Neuronal stem cell (in vitro differentiated cells): ENCODE data around the gene ADISSP.

Experiments
- DNase-seq: peaks from one replicate; pipeline ENCODE4 v3.0.0-alpha.2; 2013; ENCODE audit warnings: low spot score
- H2AFZ ChIP-seq: one replicate; pipeline ENCODE4 v1.6.1; 2013; ENCODE audit warnings: mild to moderate bottlenecking, low read length, inconsistent platforms
- H2AK5ac ChIP-seq: 2 replicates; pipeline ENCODE4 v1.6.1; 2013; ENCODE audit warnings: low read depth, mild to moderate bottlenecking, inconsistent platforms, low read length, moderate library complexity, mixed read lengths
- H2BK120ac ChIP-seq: 2 replicates; pipeline ENCODE4 v1.6.1; 2013; ENCODE audit warnings: low read depth, mild to moderate bottlenecking, inconsistent platforms, low read length, moderate library complexity, mixed read lengths
- H2BK12ac ChIP-seq: one replicate; pipeline ENCODE4 v1.6.1; 2013; ENCODE audit warnings: low read length, inconsistent platforms
- H2BK15ac ChIP-seq: 2 replicates; pipeline ENCODE4 v1.6.1; 2013; ENCODE audit warnings: mild to moderate bottlenecking, low read length, inconsistent platforms, mixed read lengths
- H2BK5ac ChIP-seq: one replicate; pipeline ENCODE4 v1.6.1; 2013; ENCODE audit warnings: inconsistent platforms, mild to moderate bottlenecking, low read length, moderate library complexity
- H3K14ac ChIP-seq: one replicate; pipeline ENCODE4 v1.6.1; 2013; ENCODE audit warnings: low read length, inconsistent platforms
- H3K18ac ChIP-seq: 2 replicates; pipeline ENCODE4 v1.6.1; 2013; ENCODE audit warnings: low read length, inconsistent platforms
- H3K23ac ChIP-seq: 2 replicates; pipeline ENCODE4 v1.6.1; 2013; ENCODE audit warnings: low read depth, mild to moderate bottlenecking, mixed read lengths, low read length, inconsistent platforms; ENCODE audit not compliant: poor library complexity
- H3K27ac ChIP-seq: replicated peaks from 3 replicates; pipeline ENCODE4 v1.5.1; 2013; ENCODE audit warnings: low read length, inconsistent platforms
- H3K27me3 ChIP-seq, 3 experiments: 2 replicates each; pipeline ENCODE4 v1.6.1; 2013; ENCODE audit warnings: low read length in 3 of 3, mild to moderate bottlenecking in 2 of 3, inconsistent platforms in 1 of 3, low read depth in 1 of 3, mixed read lengths in 1 of 3, moderate library complexity in 1 of 3; ENCODE audit not compliant: control insufficient read depth in 3 of 3, insufficient read depth in 3 of 3
- H3K36me3 ChIP-seq, 2 donors: replicated peaks in 1 of 2; 2 replicates each; pipeline ENCODE4 v1.6.1; 2013; ENCODE audit warnings: low read length in 2 of 2; ENCODE audit not compliant: control insufficient read depth in 2 of 2, insufficient read depth in 2 of 2
- H3K4ac ChIP-seq: 2 replicates; pipeline ENCODE4 v1.6.1; 2013; ENCODE audit warnings: inconsistent platforms, mild to moderate bottlenecking, low read length, moderate library complexity
- H3K4me1 ChIP-seq, 2 donors: 1 replicate in 1 of 2; 2 replicates in 1 of 2; pipeline ENCODE4 v1.6.1; 2013; ENCODE audit warnings: low read length in 2 of 2, low read depth in 1 of 2; ENCODE audit not compliant: control insufficient read depth in 2 of 2, insufficient read depth in 1 of 2
- H3K4me2 ChIP-seq: one replicate; pipeline ENCODE4 v1.6.1; 2013; ENCODE audit warnings: mild to moderate bottlenecking, low read length, inconsistent platforms; ENCODE audit not compliant: insufficient read depth, poor library complexity, severe bottlenecking
- H3K4me3 ChIP-seq, 2 donors: 2 replicates each; pipeline ENCODE4 v1.5.1; 2013; ENCODE audit warnings: low read length in 2 of 2, mild to moderate bottlenecking in 2 of 2, inconsistent platforms in 1 of 2, moderate library complexity in 1 of 2
- H3K79me1 ChIP-seq: one replicate; pipeline ENCODE4 v1.6.1; 2013; ENCODE audit warnings: low read depth, mild to moderate bottlenecking, inconsistent platforms, low read length, moderate library complexity
- H3K9ac ChIP-seq: one replicate; pipeline ENCODE4 v1.6.1; 2013; ENCODE audit warnings: mild to moderate bottlenecking, low read depth, low read length, inconsistent platforms; ENCODE audit not compliant: poor library complexity
- H3K9me3 ChIP-seq, 2 donors: replicated peaks in 1 of 2; 2 replicates each; pipeline versions ENCODE3 to v1.6.1; 2013; ENCODE audit warnings: low read length in 2 of 2, mild to moderate bottlenecking in 2 of 2, inconsistent platforms in 1 of 2, low read depth in 1 of 2, mixed read lengths in 1 of 2, moderate library complexity in 1 of 2; ENCODE audit not compliant: control insufficient read depth in 2 of 2, insufficient read depth in 1 of 2
- H4K8ac ChIP-seq: one replicate; pipeline ENCODE4 v1.6.1; 2013; ENCODE audit warnings: low read depth, mild to moderate bottlenecking, inconsistent platforms, low read length, moderate library complexity
- H4K91ac ChIP-seq: one replicate; pipeline ENCODE4 v1.6.1; 2013; ENCODE audit warnings: low read length, low read depth, mild to moderate bottlenecking, inconsistent platforms; ENCODE audit not compliant: poor library complexity
- WGBS, 2 donors: extraction: QIAGEN DNeasy Blood & Tissue Kit; methylation state at CpG; one replicate each; pipeline ENCODE4 v1.1.7; 2013; ENCODE audit warnings: missing lambda C conversion rate in 2 of 2, mixed read lengths in 1 of 2; ENCODE audit not compliant: insufficient read length in 2 of 2, insufficient replicate concordance in 1 of 2; ENCODE audit errors: extremely low coverage in 2 of 2; 5-methylcytosine and 5-hydroxymethylcytosine counted together

ADISSP gene

GRCh38 chr20:3803854-3804253, 36.3 kb upstream of the ADISSP start:
- no peak overlapping the region for H3K4me3 ChIP-seq
- H3K79me1 ChIP-seq = peaks cover 3% of the 10 kb centered on the region
- H3K27ac ChIP-seq = no peak overlapping the region
- no peak overlapping the region for H2BK15ac ChIP-seq
- H3K9me3 ChIP-seq = no peaks in the 10 kb centered on the region
- no peak overlapping the region for H3K23ac ChIP-seq
- no peak overlapping the region for H4K8ac ChIP-seq
- H3K27me3 ChIP-seq = no peaks in the 10 kb centered on the region
- H3K18ac ChIP-seq = no peak overlapping the region
- no peak overlapping the region for H3K9ac ChIP-seq
- H2BK5ac ChIP-seq = no peak overlapping the region
- no peak overlapping the region for H4K91ac ChIP-seq
- H3K36me3 ChIP-seq = peaks cover 26 to 59% of the 10 kb centered on the region in 2 donors
- H2AFZ ChIP-seq = no peak overlapping the region
- no peak overlapping the region for H3K4ac ChIP-seq
- H2AK5ac ChIP-seq = no peak overlapping the region
- H2BK12ac ChIP-seq = no peak overlapping the region
- DNase-seq = no peak
- no CpG with 5 or more reads among the region's 6 CpGs for WGBS, 2 donors
- H3K4me1 ChIP-seq = peaks cover 18 to 24% of the 10 kb centered on the region in 2 donors
- H2BK120ac ChIP-seq = no peak overlapping the region
- no peak overlapping the region for H3K4me2 ChIP-seq
- H3K14ac ChIP-seq = no peak overlapping the region

- Histone ChIP-seq H3K27me3 (no peaks in the 10 kb centered on the region), H3K9ac (no peak overlapping the region), H3K18ac (no peak overlapping the region), H3K4me3 (no peak overlapping the region), H2AFZ (no peak overlapping the region), H2BK15ac (no peak overlapping the region), H3K27ac (no peak overlapping the region), H3K23ac (no peak overlapping the region), H2BK5ac (no peak overlapping the region), H4K91ac (no peak overlapping the region), H3K4me2 (no peak overlapping the region), H3K4ac (no peak overlapping the region), H3K4me1 (peaks cover 23 to 26% of the 10 kb centered on the region in 2 donors), H2AK5ac (no peak overlapping the region), H3K9me3 (no peaks in the 10 kb centered on the region), H2BK120ac (no peak overlapping the region), H3K79me1 (peaks cover 3% of the 10 kb centered on the region), H3K36me3 (peaks cover 26 to 59% of the 10 kb centered on the region in 2 donors), H3K14ac (no peak overlapping the region), H4K8ac (no peak overlapping the region), H2BK12ac (no peak overlapping the region)
- DNase-seq = no peak
- no CpG with 5 or more reads among the region's 14 CpGs for WGBS, 2 donors
Measured at GRCh38 chr20:3803289-3803688, 35.7 kb upstream of the ADISSP start.

DNA sequence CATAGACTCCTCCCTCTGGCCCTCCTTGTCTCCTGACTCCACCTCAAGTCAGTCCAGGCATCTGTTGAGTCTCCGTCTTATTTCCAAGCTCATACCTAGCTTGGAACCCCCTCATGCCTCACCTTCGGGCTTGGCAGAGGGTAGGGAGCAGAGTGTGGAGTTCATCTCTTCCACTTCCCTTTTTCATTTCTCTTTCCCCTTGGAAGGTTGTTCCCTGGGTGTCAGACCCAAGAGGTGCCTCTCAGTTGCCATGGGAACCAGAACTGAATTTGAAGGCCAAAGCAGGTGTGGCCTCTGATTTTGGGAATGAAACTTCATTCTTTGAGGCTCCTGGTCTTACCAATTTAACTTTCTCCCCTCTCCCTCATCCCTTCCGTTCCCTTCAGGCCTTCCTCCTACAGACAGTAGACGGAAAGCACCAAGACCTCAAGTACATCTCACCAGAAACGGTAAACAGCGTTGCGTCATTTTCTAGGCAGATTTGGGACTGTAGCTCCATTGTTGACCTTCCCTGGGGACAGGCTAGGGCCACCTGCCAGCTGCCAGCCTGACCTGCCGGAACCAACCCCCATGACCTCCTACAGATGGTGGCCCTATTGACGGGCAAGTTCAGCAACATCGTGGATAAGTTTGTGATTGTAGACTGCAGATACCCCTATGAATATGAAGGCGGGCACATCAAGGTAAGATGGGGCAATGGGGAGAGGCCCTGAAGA, 35.1 kb upstream of the ADISSP start:
- peaks cover 26 to 59% of the 10 kb centered on the region in 2 donors for H3K36me3 ChIP-seq
- H3K4me1 ChIP-seq = peaks cover 23 to 25% of the 10 kb centered on the region in 2 donors
- no CpG with 5 or more reads among the region's 11 CpGs for WGBS, 2 donors
- H2BK12ac ChIP-seq = no peak overlapping the region
- H3K4me2 ChIP-seq = no peak overlapping the region
- H3K23ac ChIP-seq = no peak overlapping the region
- peaks cover 3% of the 10 kb centered on the region for H3K79me1 ChIP-seq
- H3K4me3 ChIP-seq = no peak overlapping the region
- H2BK120ac ChIP-seq = no peak overlapping the region
- no peak overlapping the region for H2AFZ ChIP-seq
- no peak for DNase-seq
- H4K91ac ChIP-seq = no peak overlapping the region
- no peak overlapping the region for H3K27ac ChIP-seq
- H2AK5ac ChIP-seq = no peak overlapping the region
- H2BK15ac ChIP-seq = no peak overlapping the region
- no peak overlapping the region for H3K14ac ChIP-seq
- H4K8ac ChIP-seq = no peak overlapping the region
- no peaks in the 10 kb centered on the region for H3K27me3 ChIP-seq
- no peak overlapping the region for H3K18ac ChIP-seq
- H3K4ac ChIP-seq = no peak overlapping the region
- H3K9ac ChIP-seq = no peak overlapping the region
- no peaks in the 10 kb centered on the region for H3K9me3 ChIP-seq
- no peak overlapping the region for H2BK5ac ChIP-seq

GRCh38 chr20:3801846-3802245, 34.3 kb upstream of the ADISSP start:
- Histone ChIP-seq H3K23ac (peak overlapping the region; percentile 48), H2BK15ac (no peak overlapping the region), H3K9ac (no peak overlapping the region), H2BK120ac (no peak overlapping the region), H3K27me3 (no peaks in the 10 kb centered on the region), H2BK5ac (no peak overlapping the region), H3K9me3 (no peaks in the 10 kb centered on the region), H3K14ac (no peak overlapping the region), H2AK5ac (peak overlapping the region; percentile 47), H3K4me3 (no peak overlapping the region), H2BK12ac (no peak overlapping the region), H3K4me2 (no peak overlapping the region), H3K4me1 (peaks cover 27 to 30% of the 10 kb centered on the region in 2 donors), H2AFZ (no peak overlapping the region), H4K8ac (peak overlapping the region; percentile 6), H4K91ac (no peak overlapping the region), H3K4ac (no peak overlapping the region), H3K27ac (no peak overlapping the region), H3K36me3 (peaks cover 26 to 59% of the 10 kb centered on the region in 2 donors), H3K79me1 (peaks cover 3% of the 10 kb centered on the region), H3K18ac (no peak overlapping the region)
- no CpG with 5 or more reads among the region's 13 CpGs for WGBS, 2 donors
- no peak for DNase-seq
